ENCODE measurements around the gene YTHDF1. TPM values are rescaled to one million over a fixed set of nuclear protein-coding genes. Genes with fewer than 3 reads are reported as not detected.
"Not testable (repeated sequence)": the region's sequence is repeated elsewhere in the genome, so short reads cannot be mapped to it uniquely, and the experiment has no call there.

The YTHDF1 gene
- total and polyA plus RNA-seq, 2 donors from 2014 or later: 21.9 to 43.1 TPM

DNA sequence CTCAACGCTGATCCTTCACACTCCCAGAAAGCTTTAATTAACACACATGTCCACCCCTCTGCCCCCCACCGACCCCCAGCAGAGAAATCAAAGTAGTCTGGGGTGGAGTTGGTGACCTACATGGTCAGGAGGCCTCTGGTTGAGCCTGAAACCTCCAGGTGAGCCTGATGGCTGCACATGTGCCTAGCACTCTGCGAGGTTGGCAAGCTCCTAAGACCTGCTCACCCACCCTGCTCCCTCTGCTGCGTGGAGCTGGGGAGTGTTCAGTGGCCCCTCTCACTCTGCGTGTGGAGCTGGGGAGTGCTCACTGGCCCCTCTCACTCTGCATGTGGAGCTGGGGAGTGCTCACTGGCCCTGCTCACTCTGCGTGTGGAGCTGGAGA, 7.9 kb upstream of the YTHDF1 start:
- Histone ChIP-seq H3K4me3 (ENCODE audit: low read length in 3 of 3) (no peak overlapping the region), H3K4me1 (ENCODE audit: control insufficient read depth in 2 of 3, insufficient read depth in 2 of 3, low read depth in 1 of 3, low read length in 3 of 3) (no peaks in the 10 kb centered on the region), H3K27ac (ENCODE audit: low read depth in 2 of 2, low read length in 2 of 2) (no peak overlapping the region), H3K36me3 (ENCODE audit: control insufficient read depth in 2 of 3, insufficient read depth in 3 of 3, low read length in 3 of 3) (no peaks in the 10 kb centered on the region), H3K9ac (ENCODE audit: low read length in 3 of 3) (no peak overlapping the region), H3K27me3 (ENCODE audit: control insufficient read depth, insufficient read depth, low read length) (no peaks in the 10 kb centered on the region), H3K9me3 (ENCODE audit: control insufficient read depth in 2 of 3, insufficient read depth in 1 of 3, low read length in 3 of 3) (no peaks in the 10 kb centered on the region)
- DNase-seq (peak in 2 of 5 donors; percentile 43 to 46), FAIRE-seq (no peak)
- intact Hi-C loops (cut with DNase I): no loop called here
- TF ChIP-seq, protein P1, sequence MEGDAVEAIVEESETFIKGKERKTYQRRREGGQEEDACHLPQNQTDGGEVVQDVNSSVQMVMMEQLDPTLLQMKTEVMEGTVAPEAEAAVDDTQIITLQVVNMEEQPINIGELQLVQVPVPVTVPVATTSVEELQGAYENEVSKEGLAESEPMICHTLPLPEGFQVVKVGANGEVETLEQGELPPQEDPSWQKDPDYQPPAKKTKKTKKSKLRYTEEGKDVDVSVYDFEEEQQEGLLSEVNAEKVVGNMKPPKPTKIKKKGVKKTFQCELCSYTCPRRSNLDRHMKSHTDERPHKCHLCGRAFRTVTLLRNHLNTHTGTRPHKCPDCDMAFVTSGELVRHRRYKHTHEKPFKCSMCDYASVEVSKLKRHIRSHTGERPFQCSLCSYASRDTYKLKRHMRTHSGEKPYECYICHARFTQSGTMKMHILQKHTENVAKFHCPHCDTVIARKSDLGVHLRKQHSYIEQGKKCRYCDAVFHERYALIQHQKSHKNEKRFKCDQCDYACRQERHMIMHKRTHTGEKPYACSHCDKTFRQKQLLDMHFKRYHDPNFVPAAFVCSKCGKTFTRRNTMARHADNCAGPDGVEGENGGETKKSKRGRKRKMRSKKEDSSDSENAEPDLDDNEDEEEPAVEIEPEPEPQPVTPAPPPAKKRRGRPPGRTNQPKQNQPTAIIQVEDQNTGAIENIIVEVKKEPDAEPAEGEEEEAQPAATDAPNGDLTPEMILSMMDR (IDR thresholded peaks at IDR 0.05; ENCODE audit: borderline replicate concordance, extremely low read depth, insufficient read depth): no peak

DNA sequence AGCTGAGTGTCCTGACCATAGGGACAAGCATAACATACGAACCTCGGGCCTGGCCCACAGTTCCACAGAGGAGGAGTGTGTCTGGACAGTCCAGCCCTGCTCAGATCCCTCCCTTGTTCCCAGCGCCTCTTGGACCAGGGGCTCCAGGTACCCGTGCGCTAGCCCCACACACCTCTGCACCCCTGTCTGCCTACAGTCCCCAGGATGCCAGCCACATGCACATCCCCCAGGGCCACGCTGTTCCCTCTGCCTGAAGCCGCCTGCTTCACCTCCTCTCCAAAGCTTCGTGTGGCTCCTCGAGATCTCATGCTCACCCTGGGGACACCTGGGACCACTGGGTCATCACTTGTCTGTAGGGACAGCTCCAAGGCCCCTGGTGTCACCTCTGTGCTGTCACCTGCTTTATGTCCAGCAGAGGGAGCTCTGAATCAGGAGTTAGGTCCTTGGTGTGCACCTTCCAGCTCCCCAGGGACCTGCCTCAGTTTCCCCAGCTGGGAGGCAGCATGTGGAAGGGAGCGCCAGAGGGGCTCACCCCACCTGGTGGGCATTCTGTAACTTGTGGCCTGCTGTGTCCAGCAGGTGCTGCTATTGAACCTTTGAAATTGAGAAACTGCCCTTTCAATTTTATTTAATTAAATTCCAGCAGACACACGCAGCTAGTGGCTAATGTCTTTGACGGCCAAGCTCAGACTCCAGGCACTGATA, 7.3 kb upstream of the YTHDF1 start:
- Histone ChIP-seq H3K4me1 (ENCODE audit: control insufficient read depth in 2 of 3, insufficient read depth in 2 of 3, low read depth in 1 of 3, low read length in 3 of 3) (no peaks in the 10 kb centered on the region), H3K4me3 (ENCODE audit: low read length in 3 of 3) (no peak overlapping the region), H3K27me3 (ENCODE audit: control insufficient read depth, insufficient read depth, low read length) (no peaks in the 10 kb centered on the region), H3K9me3 (ENCODE audit: control insufficient read depth in 2 of 3, insufficient read depth in 1 of 3, low read length in 3 of 3) (no peaks in the 10 kb centered on the region), H3K9ac (ENCODE audit: low read length in 3 of 3) (no peak overlapping the region), H3K36me3 (ENCODE audit: control insufficient read depth in 2 of 3, insufficient read depth in 3 of 3, low read length in 3 of 3) (no peaks in the 10 kb centered on the region), H3K27ac (ENCODE audit: low read depth in 2 of 2, low read length in 2 of 2) (no peak overlapping the region)
- FAIRE-seq: no peak
- TF ChIP-seq, protein P1 (IDR thresholded peaks at IDR 0.05; ENCODE audit: borderline replicate concordance, extremely low read depth, insufficient read depth): peak; percentile 68
- peak in 4 of 5 donors; percentile 48 to 74 (median 55) for DNase-seq
- intact Hi-C loops (cut with DNase I): no loop called here

DNA sequence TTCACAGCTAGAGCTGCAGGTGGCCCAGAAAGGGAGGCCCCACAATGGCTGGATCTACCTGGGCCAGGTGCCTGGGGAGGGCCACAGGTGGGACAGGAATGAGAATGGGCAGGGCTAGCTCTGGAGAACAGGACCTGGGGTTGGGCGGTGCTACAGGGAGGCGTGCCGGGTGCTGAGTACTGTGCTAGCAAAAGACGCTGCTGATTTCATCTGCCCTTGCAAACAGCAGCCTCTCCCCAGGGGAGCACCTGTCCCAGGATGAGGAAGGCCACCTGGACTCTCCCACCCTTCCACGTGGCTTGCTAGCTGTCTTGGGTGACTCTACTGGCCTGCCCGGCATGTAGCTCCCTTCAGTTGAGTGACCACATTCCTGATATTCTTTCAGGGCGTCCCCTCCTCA, 6.6 kb upstream of the YTHDF1 start:
- TF ChIP-seq, protein P1 (IDR thresholded peaks at IDR 0.05; ENCODE audit: borderline replicate concordance, extremely low read depth, insufficient read depth): no peak
- FAIRE-seq: no peak
- Histone ChIP-seq H3K36me3 (ENCODE audit: control insufficient read depth in 2 of 3, insufficient read depth in 3 of 3, low read length in 3 of 3) (no peaks in the 10 kb centered on the region), H3K9me3 (ENCODE audit: control insufficient read depth in 2 of 3, insufficient read depth in 1 of 3, low read length in 3 of 3) (no peaks in the 10 kb centered on the region), H3K27ac (ENCODE audit: low read depth in 2 of 2, low read length in 2 of 2) (no peak overlapping the region), H3K4me1 (ENCODE audit: control insufficient read depth in 2 of 3, insufficient read depth in 2 of 3, low read depth in 1 of 3, low read length in 3 of 3) (no peaks in the 10 kb centered on the region), H3K27me3 (ENCODE audit: control insufficient read depth, insufficient read depth, low read length) (no peaks in the 10 kb centered on the region), H3K9ac (ENCODE audit: low read length in 3 of 3) (no peak overlapping the region), H3K4me3 (ENCODE audit: low read length in 3 of 3) (no peak overlapping the region)
- intact Hi-C loops (cut with DNase I): no loop called here
- peak in 1 of 5 donors; percentile 68 for DNase-seq

DNA sequence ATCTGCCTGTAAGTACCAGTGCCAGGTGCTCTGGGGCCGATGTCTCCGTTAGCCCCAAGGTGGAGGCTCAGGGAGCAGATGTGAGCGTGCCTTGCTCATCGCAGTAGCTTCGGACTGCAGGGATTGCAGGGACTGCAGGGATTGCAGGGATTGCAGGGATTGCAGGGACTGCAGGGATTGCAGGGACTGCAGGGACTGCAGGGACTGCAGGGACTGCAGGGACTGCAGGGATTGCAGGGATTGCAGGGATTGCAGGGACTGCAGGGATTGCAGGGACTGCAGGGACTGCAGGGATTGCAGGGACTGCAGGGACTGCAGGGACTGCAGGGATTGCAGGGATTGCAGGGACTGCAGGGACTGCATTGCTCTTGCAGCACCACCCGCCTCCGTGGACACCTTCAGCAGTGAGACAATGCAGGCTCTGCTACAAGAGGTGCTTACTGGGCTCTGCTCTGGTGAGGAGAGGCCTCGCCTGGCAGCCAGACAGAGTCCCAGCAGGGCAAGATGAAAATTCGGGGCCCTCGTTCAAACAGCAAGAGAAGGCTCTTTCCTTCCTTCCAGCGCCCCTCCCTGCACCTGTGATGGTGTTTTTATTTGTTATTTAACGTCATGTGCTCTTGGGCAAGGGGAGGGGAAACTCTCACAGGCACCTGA, 5.6 kb upstream of the YTHDF1 start:
- H3K9me3 ChIP-seq (ENCODE audit: control insufficient read depth in 2 of 3, insufficient read depth in 1 of 3, low read length in 3 of 3); H3K27ac ChIP-seq (ENCODE audit: low read depth in 2 of 2, low read length in 2 of 2); FAIRE-seq; H3K27me3 ChIP-seq (ENCODE audit: control insufficient read depth, insufficient read depth, low read length); H3K36me3 ChIP-seq (ENCODE audit: control insufficient read depth in 2 of 3, insufficient read depth in 3 of 3, low read length in 3 of 3); H3K4me1 ChIP-seq (ENCODE audit: control insufficient read depth in 2 of 3, insufficient read depth in 2 of 3, low read depth in 1 of 3, low read length in 3 of 3); H3K4me3 ChIP-seq (ENCODE audit: low read length in 3 of 3); H3K9ac ChIP-seq (ENCODE audit: low read length in 3 of 3); intact Hi-C loops (cut with DNase I): not testable (repeated sequence)
- peak in 1 of 5 donors; percentile 21 for DNase-seq
